ENCODE measurements around the gene OPHN1.

The OPHN1 gene

GRCh38 chrX:68048774-68049173 lies 384.5 kb downstream of the OPHN1 start:
- DNase-seq, result no peak

- DNase-seq, result no peak
Observed at GRCh38 chrX:68045008-68045577, 388.2 kb downstream of the OPHN1 start.

GRCh38 chrX:68043713-68044438 lies 389.4 kb downstream of the OPHN1 start:
- DNase-seq, result no peak

- no peak for DNase-seq
Observed at GRCh38 chrX:68041110-68041509, 392.2 kb downstream of the OPHN1 start.

GRCh38 chrX:68018248-68019203 lies 414.8 kb downstream of the OPHN1 start:
- peak; percentile 30 for DNase-seq

- no peak for DNase-seq
Observed at GRCh38 chrX:67998540-67998939, 434.8 kb downstream of the OPHN1 start.
